Activated T-cell treated with anti-CD3 and anti-CD28 coated beads for 4 hours (primary cell): ENCODE results near the gene EPN1.
"Not testable (repeated sequence)": the region's sequence is repeated elsewhere in the genome, so short reads cannot be mapped to it uniquely, and the experiment has no call there.

Experiments used
- DNase-seq: peaks from one replicate; pipeline ENCODE4 v3.0.0-alpha.2; 2020

EPN1 gene

DNA sequence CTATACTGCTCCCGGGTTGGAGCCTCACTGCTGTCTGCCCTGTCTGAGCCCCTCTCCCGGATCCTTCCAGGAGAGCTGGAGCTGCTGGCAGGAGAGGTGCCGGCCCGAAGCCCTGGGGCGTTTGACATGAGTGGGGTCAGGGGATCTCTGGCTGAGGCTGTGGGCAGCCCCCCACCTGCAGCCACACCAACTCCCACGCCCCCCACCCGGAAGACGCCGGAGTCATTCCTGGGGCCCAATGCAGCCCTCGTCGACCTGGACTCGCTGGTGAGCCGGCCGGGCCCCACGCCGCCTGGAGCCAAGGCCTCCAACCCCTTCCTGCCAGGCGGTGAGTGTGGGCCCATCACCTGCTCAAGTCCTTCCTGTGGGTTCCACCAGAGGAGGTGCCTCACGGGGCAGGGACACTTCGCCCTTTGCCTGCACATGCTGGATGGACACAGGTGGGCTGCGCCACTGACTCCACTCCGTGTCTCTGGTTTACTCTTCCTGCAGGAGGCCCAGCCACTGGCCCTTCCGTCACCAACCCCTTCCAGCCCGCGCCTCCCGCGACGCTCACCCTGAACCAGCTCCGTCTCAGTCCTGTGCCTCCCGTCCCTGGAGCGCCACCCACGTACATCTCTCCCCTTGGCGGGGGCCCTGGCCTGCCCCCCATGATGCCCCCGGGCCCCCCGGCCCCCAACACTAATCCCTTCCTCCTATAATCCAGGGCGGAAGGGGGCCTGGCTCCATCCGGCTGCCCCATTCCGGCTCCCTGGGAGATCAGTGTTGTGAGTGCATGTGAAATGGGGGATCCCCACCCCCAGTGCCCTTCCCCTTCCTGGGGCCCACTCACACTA is 19.8 kb downstream of the EPN1 start:
- DNase-seq, result no peak

DNA sequence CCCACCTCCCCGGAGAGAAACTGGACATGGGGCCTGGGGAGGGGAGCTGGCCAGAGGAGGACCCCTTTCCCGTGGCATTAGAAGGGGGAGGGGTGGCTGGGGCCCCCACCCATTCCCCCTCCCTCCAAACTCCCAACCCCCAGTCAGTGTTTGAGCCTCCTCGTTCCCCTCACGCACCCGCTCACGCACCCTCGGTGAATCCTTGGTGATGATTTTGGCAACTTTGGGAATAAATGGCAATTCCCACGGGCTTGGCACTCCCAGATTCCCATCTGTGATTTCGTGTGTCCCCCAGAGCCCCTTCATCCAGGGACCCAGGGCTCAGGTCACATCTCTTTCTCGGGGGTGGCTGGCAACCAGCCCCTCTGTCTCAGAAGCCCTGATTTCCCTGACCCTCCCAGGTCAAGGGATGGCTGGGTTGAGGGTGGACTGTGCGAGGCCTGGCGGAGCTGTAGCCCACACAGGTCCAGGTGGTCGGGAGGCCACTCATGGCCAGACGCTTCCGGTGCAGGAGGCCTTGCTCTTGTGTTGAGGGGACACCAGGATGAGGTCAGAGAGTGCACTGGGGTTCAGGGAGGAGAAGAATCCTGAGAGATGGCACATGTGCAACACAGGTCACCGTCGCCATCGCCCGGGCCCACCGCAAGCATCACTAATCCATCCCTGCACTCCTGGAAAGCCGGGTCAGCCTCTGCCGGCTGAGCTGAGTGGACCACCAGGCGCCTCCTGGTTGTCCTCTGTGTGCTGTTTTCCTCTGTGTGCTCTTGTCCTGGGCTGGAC is 20.7 kb downstream of the EPN1 start:
- no peak for DNase-seq

DNA sequence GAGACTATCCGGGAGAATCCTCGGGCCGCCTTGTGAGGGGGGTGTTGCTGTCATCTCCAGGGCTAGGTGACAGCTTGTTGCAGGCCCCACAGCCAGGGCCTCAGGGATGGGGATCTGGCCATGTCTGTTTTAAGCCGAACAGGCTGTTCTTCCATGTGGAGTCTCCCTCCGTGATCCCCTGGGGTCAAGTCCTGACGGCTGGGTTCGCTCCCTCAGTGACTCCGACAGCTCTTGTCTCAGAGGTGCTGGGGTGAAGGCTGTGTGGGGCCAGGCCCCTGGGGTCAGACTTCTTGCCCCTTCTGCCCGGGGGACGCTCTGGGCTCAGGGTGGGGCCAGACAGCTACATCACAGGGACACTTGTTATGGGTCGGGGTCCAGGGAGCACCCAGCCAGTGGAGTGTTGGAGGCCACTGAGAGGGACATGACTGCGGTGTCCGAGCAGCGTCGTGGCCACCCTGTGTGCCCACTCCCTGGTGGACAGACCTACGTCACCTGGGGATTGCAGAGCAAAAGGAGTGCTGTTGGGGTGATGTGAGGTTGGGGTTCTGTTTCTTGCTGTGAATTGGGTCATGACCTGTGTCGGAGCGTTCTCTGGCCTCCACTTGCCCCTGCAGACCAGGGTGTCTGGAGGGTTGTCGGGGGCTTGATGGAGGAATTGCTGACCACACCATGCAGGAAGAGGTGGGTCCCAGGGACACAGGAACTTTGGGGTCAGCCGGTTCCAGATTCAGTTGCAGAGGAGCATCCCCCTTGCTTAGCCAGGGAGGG is 21.5 kb downstream of the EPN1 start:
- no peak for DNase-seq

GRCh38 chr19:55697069-55697440 is 22.0 kb downstream of the EPN1 start:
- no peak for DNase-seq

- no peak for DNase-seq
Observed at GRCh38 chr19:55697698-55698097, 22.7 kb downstream of the EPN1 start.

DNA sequence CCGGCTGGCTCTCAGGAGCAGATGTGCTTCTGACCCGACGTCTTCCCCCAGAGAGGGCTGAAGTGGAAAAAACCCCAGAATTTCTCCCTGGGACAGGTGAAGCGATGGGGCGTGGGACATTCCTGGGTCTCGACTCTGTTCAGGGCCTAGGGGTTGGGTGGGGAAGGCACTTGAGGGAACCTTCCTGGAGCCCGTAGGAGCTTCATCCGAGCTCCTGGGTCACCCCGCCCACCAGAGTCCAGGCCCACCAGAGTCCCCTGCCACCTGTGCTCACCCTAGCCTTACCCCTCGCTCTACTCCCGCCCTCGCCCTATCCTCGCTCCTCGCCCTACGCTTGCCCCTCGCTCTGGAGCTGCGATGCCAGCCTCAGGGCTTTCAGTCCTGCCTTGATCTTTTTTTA is 23.2 kb downstream of the EPN1 start:
- DNase-seq, result no peak

GRCh38 chr19:55699221-55699620 is 24.2 kb downstream of the EPN1 start:
- no peak for DNase-seq

DNA sequence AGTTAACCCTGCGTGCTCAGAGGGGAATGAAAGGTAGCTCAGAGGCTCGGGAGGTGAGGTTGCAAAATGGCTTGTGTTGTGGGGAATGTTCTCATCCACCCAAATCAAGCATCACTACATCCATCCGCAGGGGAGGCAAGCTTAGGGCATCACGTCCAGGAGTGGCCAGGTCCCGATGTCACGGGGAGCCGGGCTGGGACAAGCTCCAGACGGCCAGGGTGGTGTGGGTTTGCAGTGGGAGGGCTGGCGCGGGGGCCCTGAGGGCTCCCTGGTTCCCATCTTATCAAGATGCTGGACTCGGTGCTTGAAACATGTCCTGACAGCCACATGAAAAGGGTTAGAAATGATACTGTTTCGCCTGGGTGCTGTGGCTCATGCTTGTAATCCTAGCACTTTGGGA is 25.8 kb downstream of the EPN1 start:
- no peak for DNase-seq

DNA sequence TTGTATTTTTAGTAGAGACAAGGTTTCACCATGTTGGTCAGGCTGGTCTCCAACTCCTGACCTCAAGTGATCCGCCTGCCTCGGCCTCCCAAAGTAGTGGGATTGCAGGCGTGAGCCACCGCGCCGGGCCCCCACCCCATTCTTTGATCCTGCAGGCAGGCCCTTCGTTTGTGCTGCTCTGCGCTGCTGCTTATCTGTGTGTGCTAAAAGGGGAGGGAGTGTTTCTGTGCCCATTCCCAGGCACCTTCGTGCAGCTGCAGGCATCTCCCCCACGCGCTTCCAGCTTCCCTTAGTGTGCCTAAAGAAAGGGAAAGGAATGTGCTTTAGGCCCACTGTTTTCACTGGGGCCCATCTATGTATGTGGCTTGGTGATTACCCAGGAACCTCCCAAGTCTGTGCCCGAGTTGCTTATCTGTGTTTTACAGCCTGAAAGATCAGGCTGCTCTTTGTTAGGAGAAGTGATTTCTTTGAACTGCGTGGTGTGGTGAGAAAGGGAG is 27.2 kb downstream of the EPN1 start:
- no peak for DNase-seq

GRCh38 chr19:55703790-55704215 is 28.8 kb downstream of the EPN1 start:
- peak; percentile 31 for DNase-seq

GRCh38 chr19:55704494-55705245 is 29.6 kb downstream of the EPN1 start:
- no peak for DNase-seq

GRCh38 chr19:55705972-55706371 is 30.9 kb downstream of the EPN1 start:
- DNase-seq, result no peak

DNA sequence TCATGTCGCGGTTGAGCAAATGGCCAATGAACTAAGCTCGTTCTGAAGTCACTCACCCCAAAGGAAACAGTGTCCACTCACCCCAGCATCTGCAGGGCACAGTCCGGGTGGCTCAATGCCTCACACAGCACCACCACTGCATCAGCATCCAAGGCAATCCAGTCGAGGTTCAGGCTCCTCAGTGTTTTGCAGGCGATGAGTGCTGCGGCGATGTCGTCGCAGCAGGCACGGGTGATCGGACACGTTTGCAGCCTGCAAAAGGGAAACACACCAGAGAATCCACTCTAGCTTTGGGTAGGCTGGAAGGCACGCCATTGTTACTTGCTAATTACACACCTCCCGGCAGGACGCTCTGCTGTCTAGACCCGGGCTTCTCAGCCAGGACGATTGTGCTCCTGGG is 36.7 kb downstream of the EPN1 start:
- DNase-seq, result no peak

GRCh38 chr19:55712804-55713631 is 38.0 kb downstream of the EPN1 start:
- no peak for DNase-seq

- no peak for DNase-seq
Observed at GRCh38 chr19:55716531-55716930, 41.5 kb downstream of the EPN1 start.

DNA sequence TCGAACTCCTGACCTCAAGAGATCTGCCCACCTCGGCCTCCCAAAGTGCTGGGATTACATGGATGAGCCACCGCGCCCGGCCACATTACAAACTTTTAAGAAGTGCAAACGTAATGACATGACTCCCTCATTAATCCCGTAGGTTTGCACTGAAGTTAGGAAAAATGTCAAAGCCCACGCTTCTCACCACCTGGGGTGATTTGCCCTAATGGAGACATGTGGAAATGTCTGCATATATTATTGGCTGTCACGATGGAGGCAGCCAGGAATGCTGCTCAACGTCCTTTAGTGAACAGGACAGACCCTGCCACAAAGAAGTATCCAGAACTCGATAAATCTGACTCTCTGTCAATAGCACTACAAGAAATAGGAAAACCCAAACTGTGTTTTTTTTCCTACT is 42.2 kb downstream of the EPN1 start:
- no peak for DNase-seq

- not testable (repeated sequence) for DNase-seq
Observed at GRCh38 chr19:55717879-55718711, 43.1 kb downstream of the EPN1 start.

GRCh38 chr19:55720214-55720746 is 45.3 kb downstream of the EPN1 start:
- DNase-seq, result no peak

- no peak for DNase-seq
Observed at GRCh38 chr19:55720801-55721200, 45.8 kb downstream of the EPN1 start.

DNA sequence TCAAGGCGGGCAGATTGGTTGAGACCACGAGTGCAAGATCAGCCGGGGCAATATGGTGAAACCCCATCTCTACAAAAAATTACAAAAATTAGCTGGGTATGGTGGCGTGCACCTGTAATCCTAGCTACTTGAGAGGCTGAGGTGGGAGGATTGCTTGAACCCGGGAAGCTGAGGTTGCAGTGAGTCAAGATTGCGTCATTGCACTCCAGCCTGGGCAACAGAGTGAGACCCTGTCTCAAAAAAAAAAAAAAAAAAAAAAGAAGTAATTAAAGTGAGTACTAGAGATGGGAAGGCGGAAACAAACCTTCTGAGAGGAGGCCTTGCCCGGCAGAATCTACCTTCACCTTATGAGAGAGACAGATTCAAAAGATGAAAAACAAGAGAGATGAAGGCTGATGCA is 48.5 kb downstream of the EPN1 start:
- DNase-seq, result no peak
